Mesenchymal stem cell (in vitro differentiated cells and primary cell): ENCODE data around the gene PRDX6.

Experiments
- DNase-seq: peaks from one replicate; pipeline ENCODE4 v3.0.0-alpha.2; 2013
- H2AFZ ChIP-seq: one replicate; pipeline ENCODE4 v1.6.1; 2013; ENCODE audit warnings: low read depth, mild to moderate bottlenecking, control low read depth, inconsistent platforms, low read length, moderate library complexity
- H2AK5ac ChIP-seq: 2 replicates; pipeline ENCODE4 v1.6.1; 2013; ENCODE audit warnings: low read length, moderate library complexity, mild to moderate bottlenecking, inconsistent platforms; ENCODE audit not compliant: severe bottlenecking
- H2BK120ac ChIP-seq: one replicate; pipeline ENCODE4 v1.6.1; 2013; ENCODE audit warnings: low read depth, mild to moderate bottlenecking, inconsistent platforms, low read length, moderate library complexity
- H2BK12ac ChIP-seq, 2 experiments: one replicate each; pipeline ENCODE4 v1.6.1; 2013; ENCODE audit warnings: inconsistent platforms in 2 of 2, low read length in 2 of 2, mild to moderate bottlenecking in 2 of 2, moderate library complexity in 2 of 2, control low read depth in 1 of 2
- H2BK15ac ChIP-seq: one replicate; pipeline ENCODE4 v1.6.1; 2013; ENCODE audit warnings: mild to moderate bottlenecking, low read depth, inconsistent platforms; ENCODE audit not compliant: poor library complexity, severe bottlenecking
- H2BK5ac ChIP-seq: 2 replicates; pipeline ENCODE4 v1.6.1; 2013; ENCODE audit warnings: low read depth, mild to moderate bottlenecking, low read length, control low read depth, inconsistent platforms; ENCODE audit not compliant: poor library complexity, severe bottlenecking
- H3K14ac ChIP-seq, 2 experiments: one replicate each; pipeline ENCODE4 v1.6.1; 2013; ENCODE audit warnings: inconsistent platforms in 2 of 2, low read length in 2 of 2, control low read depth in 1 of 2, mild to moderate bottlenecking in 1 of 2, moderate library complexity in 1 of 2
- H3K18ac ChIP-seq, 2 experiments: one replicate each; pipeline ENCODE4 v1.6.1; 2013; ENCODE audit warnings: inconsistent platforms in 2 of 2, low read length in 2 of 2, control low read depth in 1 of 2, low read depth in 1 of 2, mild to moderate bottlenecking in 1 of 2
- H3K23ac ChIP-seq, 2 experiments: one replicate each; pipeline ENCODE4 v1.6.1; 2013; ENCODE audit warnings: inconsistent platforms in 2 of 2, low read length in 2 of 2, mild to moderate bottlenecking in 2 of 2, moderate library complexity in 2 of 2, control low read depth in 1 of 2
- H3K27ac ChIP-seq: 2 replicates; pipeline ENCODE4 v1.5.1; 2013; ENCODE audit warnings: mild to moderate bottlenecking, moderate library complexity, low read length, control low read depth, inconsistent platforms; ENCODE audit not compliant: poor library complexity, severe bottlenecking
- H3K27me3 ChIP-seq, 2 experiments: 2 replicates each; pipeline versions ENCODE4 v1.6.1 to v1.7.0; 2013; ENCODE audit warnings: low read length in 2 of 2, mild to moderate bottlenecking in 2 of 2, moderate library complexity in 2 of 2, control low read depth in 1 of 2, inconsistent platforms in 1 of 2; ENCODE audit not compliant: control insufficient read depth in 1 of 2, insufficient read depth in 1 of 2
- H3K36me3 ChIP-seq, 2 experiments: 2 replicates each; pipeline versions ENCODE4 v1.6.1 to v1.7.0; 2013; ENCODE audit warnings: low read length in 2 of 2, control low read depth in 1 of 2, inconsistent platforms in 1 of 2, low read depth in 1 of 2, mild to moderate bottlenecking in 1 of 2; ENCODE audit not compliant: insufficient read depth in 2 of 2, control insufficient read depth in 1 of 2
- H3K4ac ChIP-seq, 2 experiments: one replicate each; pipeline ENCODE4 v1.6.1; 2013; ENCODE audit warnings: inconsistent platforms in 2 of 2, low read length in 2 of 2, mild to moderate bottlenecking in 2 of 2, moderate library complexity in 2 of 2, control low read depth in 1 of 2, low read depth in 1 of 2
- H3K4me1 ChIP-seq: 2 replicates; pipeline ENCODE4 v1.6.1; 2013; ENCODE audit warnings: low read depth, low read length, control low read depth; ENCODE audit not compliant: control insufficient read depth, insufficient read depth
- H3K4me2 ChIP-seq: 2 replicates; pipeline ENCODE4 v1.6.1; 2013; ENCODE audit warnings: low read length, mild to moderate bottlenecking, inconsistent platforms; ENCODE audit not compliant: poor library complexity, severe bottlenecking
- H3K4me3 ChIP-seq, 2 experiments: 2 replicates each; pipeline versions ENCODE4 v1.5.1 to v1.7.0; 2013; ENCODE audit warnings: low read length in 2 of 2, mild to moderate bottlenecking in 2 of 2, control low read depth in 1 of 2, low read depth in 1 of 2; ENCODE audit not compliant: insufficient read depth in 1 of 2
- H3K79me1 ChIP-seq: replicated peaks from 2 replicates; pipeline ENCODE4 v1.6.1; 2013; ENCODE audit warnings: mild to moderate bottlenecking, control low read depth, low read length, inconsistent platforms; ENCODE audit not compliant: poor library complexity, severe bottlenecking
- H3K9ac ChIP-seq: 2 replicates; pipeline ENCODE4 v1.7.0; 2013; ENCODE audit warnings: mild to moderate bottlenecking, low read length, moderate library complexity
- H3K9me3 ChIP-seq: 2 replicates; pipeline ENCODE4 v1.7.0; 2013; ENCODE audit warnings: mild to moderate bottlenecking, low read length; ENCODE audit not compliant: control insufficient read depth
- H4K8ac ChIP-seq: one replicate; pipeline ENCODE4 v1.6.1; 2013; ENCODE audit warnings: inconsistent platforms, mild to moderate bottlenecking, low read length, moderate library complexity
- H4K91ac ChIP-seq: one replicate; pipeline ENCODE4 v1.6.1; 2013; ENCODE audit warnings: mild to moderate bottlenecking, low read length, inconsistent platforms
- WGBS: methylation state at CpG from one replicate; pipeline ENCODE4 v1.1.7; 2013; ENCODE audit warnings: mixed read lengths; 5-methylcytosine and 5-hydroxymethylcytosine counted together

PRDX6 gene

DNA sequence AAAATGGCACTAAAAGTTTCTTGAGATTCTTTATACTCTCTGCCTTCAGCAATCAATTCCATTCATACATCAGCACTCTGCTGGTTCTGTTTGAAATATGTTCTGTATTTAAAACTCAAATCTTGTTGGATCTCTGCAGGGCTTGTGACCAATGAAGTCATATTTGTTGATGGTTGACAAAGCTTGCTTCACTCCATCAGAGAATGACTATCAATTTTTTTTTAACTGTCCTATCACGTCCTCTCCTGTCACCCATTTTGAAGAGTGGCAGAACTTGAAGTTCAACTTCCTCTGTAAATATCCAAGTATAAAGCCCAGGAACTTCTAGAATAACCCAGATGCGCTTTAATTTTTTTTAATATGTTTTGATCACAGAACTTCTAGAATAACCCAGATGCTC is 10.9 kb downstream of the PRDX6 start:
- H3K36me3 ChIP-seq, result peaks cover 18 to 70% of the 10 kb centered on the region in 2 experiments
- no peaks in the 10 kb centered on the region for H3K27me3 ChIP-seq
- H2BK5ac ChIP-seq, result no peak overlapping the region
- H3K9me3 ChIP-seq, result no peaks in the 10 kb centered on the region
- no peak overlapping the region for H3K23ac ChIP-seq
- H3K4me3 ChIP-seq, result no peak overlapping the region
- no peak overlapping the region for H4K8ac ChIP-seq
- no peak overlapping the region for H3K9ac ChIP-seq
- no peak overlapping the region for H3K4ac ChIP-seq
- H3K27ac ChIP-seq, result no peak overlapping the region
- H3K4me2 ChIP-seq, result no peak overlapping the region
- no peak overlapping the region for H2AK5ac ChIP-seq
- H2BK15ac ChIP-seq, result no peak overlapping the region
- no peaks in the 10 kb centered on the region for H3K4me1 ChIP-seq
- 96% methylated on average over 1 of the region's 2 CpGs for WGBS
- DNase-seq, result no peak
- H3K14ac ChIP-seq, result no peak overlapping the region
- peaks cover 1% of the 10 kb centered on the region for H3K79me1 ChIP-seq
- H2BK12ac ChIP-seq, result no peak overlapping the region
- H4K91ac ChIP-seq, result no peak overlapping the region
- H2AFZ ChIP-seq, result no peak overlapping the region
- no peak overlapping the region for H3K18ac ChIP-seq
- H2BK120ac ChIP-seq, result no peak overlapping the region

DNA sequence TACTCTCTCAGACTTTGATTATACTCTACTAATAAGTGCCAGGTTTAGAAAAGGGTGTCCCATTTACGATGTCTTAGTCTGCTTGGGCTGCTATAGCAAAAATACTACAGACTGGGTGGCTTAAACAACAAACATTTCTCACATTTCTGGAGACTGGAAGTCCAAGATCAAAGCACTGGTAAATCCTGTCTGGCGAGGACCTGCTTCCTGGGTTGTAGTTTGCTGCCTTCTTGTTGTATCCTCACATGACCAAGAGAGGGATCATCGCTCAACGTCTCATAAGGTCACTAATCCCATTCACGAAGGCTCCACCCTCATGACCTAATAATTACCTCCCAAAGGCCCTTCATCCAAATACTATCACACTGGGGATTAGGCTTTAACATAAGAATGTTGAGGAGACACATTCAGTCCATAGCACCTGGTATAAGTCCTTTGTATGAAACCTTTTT is 12.0 kb downstream of the PRDX6 start:
- H3K27me3 ChIP-seq, result no peaks in the 10 kb centered on the region
- no peak overlapping the region for H3K4ac ChIP-seq
- H2BK120ac ChIP-seq, result no peak overlapping the region
- 80% methylated on average over 4 of the region's 5 CpGs for WGBS
- no peak overlapping the region for H3K27ac ChIP-seq
- peaks cover 15 to 60% of the 10 kb centered on the region in 2 experiments for H3K36me3 ChIP-seq
- DNase-seq, result no peak
- H2BK12ac ChIP-seq, result no peak overlapping the region
- no peak overlapping the region for H3K14ac ChIP-seq
- no peak overlapping the region for H3K4me2 ChIP-seq
- H2BK15ac ChIP-seq, result no peak overlapping the region
- no peak overlapping the region for H3K4me3 ChIP-seq
- H3K79me1 ChIP-seq, result peaks cover 1% of the 10 kb centered on the region
- no peak overlapping the region for H2AFZ ChIP-seq
- no peak overlapping the region for H3K23ac ChIP-seq
- no peak overlapping the region for H4K91ac ChIP-seq
- no peak overlapping the region for H3K9ac ChIP-seq
- H3K18ac ChIP-seq, result no peak overlapping the region
- H4K8ac ChIP-seq, result no peak overlapping the region
- no peaks in the 10 kb centered on the region for H3K9me3 ChIP-seq
- H2AK5ac ChIP-seq, result no peak overlapping the region
- H3K4me1 ChIP-seq, result no peaks in the 10 kb centered on the region
- H2BK5ac ChIP-seq, result no peak overlapping the region

DNA sequence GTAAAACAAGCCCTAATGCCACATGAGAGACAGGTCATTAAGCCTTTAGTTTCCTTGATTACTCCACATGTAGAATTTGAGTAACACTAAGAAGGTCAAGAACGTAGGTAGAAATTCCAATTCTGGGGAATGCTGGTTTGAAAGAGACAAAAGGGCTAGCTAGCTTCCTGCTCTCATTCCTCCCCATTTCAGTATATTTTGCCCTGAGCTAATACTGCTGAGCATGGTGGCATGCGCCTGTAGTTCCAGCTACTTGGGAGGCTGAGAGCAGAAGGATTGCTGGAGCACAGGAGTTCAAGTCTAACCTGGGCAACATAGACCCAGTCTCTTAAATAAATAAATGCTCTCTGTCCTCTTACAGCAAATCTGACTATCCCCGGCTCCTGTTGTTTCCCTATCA is 12.8 kb downstream of the PRDX6 start:
- no peaks in the 10 kb centered on the region for H3K27me3 ChIP-seq
- no peak overlapping the region for H3K27ac ChIP-seq
- no peak for DNase-seq
- no peak overlapping the region for H3K23ac ChIP-seq
- no peak overlapping the region for H4K8ac ChIP-seq
- H3K4me1 ChIP-seq, result no peaks in the 10 kb centered on the region
- no peak overlapping the region for H2BK15ac ChIP-seq
- H3K14ac ChIP-seq, result no peak overlapping the region
- no peak overlapping the region for H3K4me2 ChIP-seq
- H2AFZ ChIP-seq, result no peak overlapping the region
- H3K4me3 ChIP-seq, result no peak overlapping the region
- no peak overlapping the region for H2AK5ac ChIP-seq
- no peak overlapping the region for H2BK12ac ChIP-seq
- no peak overlapping the region for H3K4ac ChIP-seq
- H3K18ac ChIP-seq, result no peak overlapping the region
- 87% methylated on average over 3 of the region's 3 CpGs for WGBS
- H2BK120ac ChIP-seq, result no peak overlapping the region
- peaks cover 1% of the 10 kb centered on the region for H3K79me1 ChIP-seq
- H2BK5ac ChIP-seq, result no peak overlapping the region
- peaks cover 15 to 53% of the 10 kb centered on the region in 2 experiments for H3K36me3 ChIP-seq
- no peak overlapping the region for H3K9ac ChIP-seq
- H3K9me3 ChIP-seq, result no peaks in the 10 kb centered on the region
- no peak overlapping the region for H4K91ac ChIP-seq

DNA sequence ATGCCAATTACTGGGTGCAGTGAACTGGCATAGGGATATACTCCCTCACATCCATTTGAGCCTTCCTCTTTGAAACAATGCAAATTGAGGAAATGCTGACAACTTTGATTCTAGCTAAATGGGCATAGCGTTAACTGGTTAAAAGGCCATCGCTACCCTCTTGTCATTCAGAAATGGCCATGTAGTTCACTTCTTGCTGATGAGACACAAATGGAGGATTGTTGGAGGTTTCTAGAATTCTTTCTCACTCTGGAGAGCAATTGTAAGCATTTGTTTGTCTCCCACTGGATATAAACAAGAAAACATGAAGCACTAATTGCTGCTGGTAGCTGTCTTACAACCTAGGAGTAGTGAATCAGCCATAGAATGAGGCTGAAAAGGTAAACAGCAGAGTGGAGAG is 14.4 kb downstream of the PRDX6 start:
- no peak overlapping the region for H3K4ac ChIP-seq
- H3K14ac ChIP-seq, result no peak overlapping the region
- H3K79me1 ChIP-seq, result no peaks in the 10 kb centered on the region
- H4K8ac ChIP-seq, result no peak overlapping the region
- no peaks in the 10 kb centered on the region for H3K9me3 ChIP-seq
- no peak overlapping the region for H2BK15ac ChIP-seq
- 98% methylated on average over 2 of the region's 2 CpGs for WGBS
- no peaks in the 10 kb centered on the region for H3K4me1 ChIP-seq
- no peak overlapping the region for H2AFZ ChIP-seq
- H4K91ac ChIP-seq, result no peak overlapping the region
- H2BK5ac ChIP-seq, result no peak overlapping the region
- no peak overlapping the region for H2BK12ac ChIP-seq
- peaks cover 12 to 37% of the 10 kb centered on the region in 2 experiments for H3K36me3 ChIP-seq
- no peaks in the 10 kb centered on the region for H3K27me3 ChIP-seq
- no peak for DNase-seq
- H3K18ac ChIP-seq, result no peak overlapping the region
- H3K23ac ChIP-seq, result no peak overlapping the region
- H2AK5ac ChIP-seq, result no peak overlapping the region
- H3K4me3 ChIP-seq, result no peak overlapping the region
- H3K4me2 ChIP-seq, result no peak overlapping the region
- no peak overlapping the region for H3K9ac ChIP-seq
- no peak overlapping the region for H3K27ac ChIP-seq
- H2BK120ac ChIP-seq, result no peak overlapping the region
